ENCODE measurements around the gene RAX2. TPM values are rescaled to one million over a fixed set of nuclear protein-coding genes. Genes with fewer than 3 reads are reported as not detected.

RAX2 gene
- total RNA-seq, 3 donors from 2014 or later = not detected

DNA sequence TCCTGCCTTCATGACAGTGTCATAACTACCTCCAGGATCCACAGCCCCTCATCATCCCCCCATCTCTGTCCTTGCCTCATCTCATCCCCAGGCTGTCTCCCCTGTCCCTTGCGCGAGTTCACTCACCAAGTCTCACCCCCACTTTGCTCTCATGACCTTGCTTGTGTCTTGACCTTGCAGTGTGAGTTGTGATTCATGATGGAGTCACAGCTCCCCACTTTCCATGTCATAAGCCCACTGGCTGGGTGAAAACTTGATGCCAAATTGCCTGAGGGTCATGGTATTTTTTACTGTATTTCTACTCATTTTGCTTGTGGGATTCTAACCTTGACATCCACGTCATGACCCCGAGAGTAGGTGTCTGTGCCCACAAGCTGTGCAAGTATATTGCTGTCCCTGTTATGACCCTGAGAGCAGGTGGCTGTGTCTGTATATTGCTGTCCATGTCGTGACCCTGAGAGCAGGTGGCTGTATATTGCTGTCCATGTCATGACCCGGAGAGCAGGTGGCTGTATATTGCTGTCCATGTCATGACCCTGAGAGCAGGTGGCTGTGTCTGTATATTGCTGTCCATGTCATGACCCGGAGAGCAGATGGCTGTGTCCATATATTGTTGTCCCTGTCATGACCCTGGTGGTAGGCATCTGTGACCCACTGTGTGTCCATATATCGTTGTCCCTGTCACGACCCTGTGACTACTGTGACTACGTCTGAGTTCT, 34.4 kb downstream of the RAX2 start:
- no peak for ATAC-seq
- TF ChIP-seq, protein P1, sequence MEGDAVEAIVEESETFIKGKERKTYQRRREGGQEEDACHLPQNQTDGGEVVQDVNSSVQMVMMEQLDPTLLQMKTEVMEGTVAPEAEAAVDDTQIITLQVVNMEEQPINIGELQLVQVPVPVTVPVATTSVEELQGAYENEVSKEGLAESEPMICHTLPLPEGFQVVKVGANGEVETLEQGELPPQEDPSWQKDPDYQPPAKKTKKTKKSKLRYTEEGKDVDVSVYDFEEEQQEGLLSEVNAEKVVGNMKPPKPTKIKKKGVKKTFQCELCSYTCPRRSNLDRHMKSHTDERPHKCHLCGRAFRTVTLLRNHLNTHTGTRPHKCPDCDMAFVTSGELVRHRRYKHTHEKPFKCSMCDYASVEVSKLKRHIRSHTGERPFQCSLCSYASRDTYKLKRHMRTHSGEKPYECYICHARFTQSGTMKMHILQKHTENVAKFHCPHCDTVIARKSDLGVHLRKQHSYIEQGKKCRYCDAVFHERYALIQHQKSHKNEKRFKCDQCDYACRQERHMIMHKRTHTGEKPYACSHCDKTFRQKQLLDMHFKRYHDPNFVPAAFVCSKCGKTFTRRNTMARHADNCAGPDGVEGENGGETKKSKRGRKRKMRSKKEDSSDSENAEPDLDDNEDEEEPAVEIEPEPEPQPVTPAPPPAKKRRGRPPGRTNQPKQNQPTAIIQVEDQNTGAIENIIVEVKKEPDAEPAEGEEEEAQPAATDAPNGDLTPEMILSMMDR (IDR thresholded peaks at IDR 0.05) = no peak
- DNase-seq = no peak
- Histone ChIP-seq H3K9me3 (no peaks in the 10 kb centered on the region), H3K4me3 (no peak overlapping the region), H3K36me3 (ENCODE audit: low read depth) (peaks cover 12% of the 10 kb centered on the region), H3K4me1 (ENCODE audit: low read depth) (no peaks in the 10 kb centered on the region)
- intact Hi-C loops (cut with DNase I, micrococcal nuclease) = no loop called here

DNA sequence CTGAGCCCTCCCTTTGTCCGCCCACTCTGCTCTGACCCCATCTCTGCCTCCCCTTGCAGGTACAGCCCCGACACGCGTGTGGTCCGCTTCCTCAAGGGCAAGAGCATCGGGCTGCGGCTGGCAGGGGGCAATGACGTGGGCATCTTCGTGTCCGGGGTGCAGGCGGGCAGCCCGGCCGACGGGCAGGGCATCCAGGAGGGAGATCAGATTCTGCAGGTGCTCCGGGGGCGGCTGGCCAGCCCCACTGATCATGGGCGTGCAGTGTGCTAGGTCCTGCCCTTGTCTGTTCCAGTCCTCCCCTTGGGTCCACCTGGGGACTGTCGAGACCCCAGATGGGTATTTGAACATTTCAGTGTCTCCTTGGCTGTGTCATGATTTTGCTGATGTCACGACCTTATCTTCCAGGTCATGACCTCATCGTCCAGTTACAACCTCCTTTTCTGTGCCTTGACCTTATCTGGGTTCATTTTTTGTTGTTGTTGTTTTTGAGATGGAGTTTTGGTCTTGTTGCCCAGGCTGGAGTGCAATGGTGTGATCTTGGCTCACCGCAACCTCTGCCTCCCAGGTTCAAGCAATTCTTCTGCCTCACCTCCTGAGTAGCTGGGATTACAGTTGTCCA, 35.8 kb downstream of the RAX2 start:
- DNase-seq (no peak), ATAC-seq (no peak)
- Histone ChIP-seq H3K4me3 (no peak overlapping the region), H3K9me3 (no peaks in the 10 kb centered on the region), H3K4me1 (ENCODE audit: low read depth) (no peaks in the 10 kb centered on the region), H3K36me3 (ENCODE audit: low read depth) (peaks cover 12% of the 10 kb centered on the region)
- TF ChIP-seq, protein P1 (IDR thresholded peaks at IDR 0.05) = no peak
- intact Hi-C loops (cut with DNase I, micrococcal nuclease) = no loop called here

DNA sequence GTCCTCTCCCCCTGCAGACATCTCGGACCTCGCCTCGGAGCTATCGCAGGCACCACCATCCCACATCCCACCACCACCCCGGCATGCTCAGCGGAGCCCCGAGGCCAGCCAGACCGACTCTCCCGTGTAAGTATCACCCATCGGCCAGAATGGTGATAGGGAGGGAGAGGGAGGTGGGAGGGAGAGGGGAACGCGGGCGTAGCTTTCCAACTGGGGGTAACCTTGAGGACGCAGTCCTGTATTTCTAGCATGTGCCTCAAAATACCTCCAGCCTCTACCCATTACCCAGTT, 37.8 kb downstream of the RAX2 start:
- ATAC-seq (no peak), DNase-seq (no peak)
- Histone ChIP-seq H3K36me3 (ENCODE audit: low read depth) (peaks cover 12% of the 10 kb centered on the region), H3K4me1 (ENCODE audit: low read depth) (no peaks in the 10 kb centered on the region), H3K9me3 (no peaks in the 10 kb centered on the region), H3K4me3 (no peak overlapping the region)
- intact Hi-C loops (cut with DNase I, micrococcal nuclease) = no loop called here
- TF ChIP-seq, protein P1 (IDR thresholded peaks at IDR 0.05) = no peak

DNA sequence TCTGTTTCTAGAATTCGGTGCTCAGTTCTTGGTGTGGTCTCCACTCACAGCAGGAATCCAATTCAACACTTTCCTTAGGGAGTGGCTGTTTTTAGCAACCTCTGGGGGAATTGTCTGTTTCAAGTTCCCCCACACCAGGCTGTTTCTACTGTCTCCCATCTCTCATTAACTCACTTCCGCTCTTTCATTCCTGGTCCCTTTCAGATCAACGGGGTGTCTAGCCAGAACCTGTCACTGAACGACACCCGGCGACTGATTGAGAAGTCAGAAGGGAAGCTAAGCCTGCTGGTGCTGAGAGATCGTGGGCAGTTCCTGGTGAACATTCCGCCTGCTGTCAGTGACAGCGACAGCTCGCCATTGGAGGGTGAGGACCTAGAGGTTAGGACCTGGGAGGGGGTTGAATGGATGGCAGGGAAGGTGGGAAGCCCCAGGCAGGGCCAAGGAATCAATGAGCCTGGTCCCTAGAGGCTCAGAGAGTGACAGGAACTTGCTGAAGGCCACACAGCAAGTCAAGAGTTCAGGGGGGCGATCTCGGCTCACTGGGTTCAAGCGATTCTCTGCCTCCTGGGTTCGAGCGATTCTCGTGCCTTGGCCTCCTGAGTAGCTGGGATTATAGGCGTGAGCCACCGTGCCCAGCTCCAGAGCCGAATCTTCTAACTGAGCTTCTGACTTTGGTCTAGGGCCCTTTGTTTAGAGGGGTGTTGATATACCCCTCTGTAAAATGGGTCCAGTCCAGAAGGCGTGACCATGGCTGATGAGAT, 38.3 kb downstream of the RAX2 start:
- Histone ChIP-seq H3K4me3 (no peak overlapping the region), H3K36me3 (ENCODE audit: low read depth) (peaks cover 12% of the 10 kb centered on the region), H3K9me3 (no peaks in the 10 kb centered on the region), H3K4me1 (ENCODE audit: low read depth) (no peaks in the 10 kb centered on the region)
- DNase-seq (no peak), ATAC-seq (no peak)
- intact Hi-C loops (cut with DNase I, micrococcal nuclease) = no loop called here
- TF ChIP-seq, protein P1 (IDR thresholded peaks at IDR 0.05) = no peak

DNA sequence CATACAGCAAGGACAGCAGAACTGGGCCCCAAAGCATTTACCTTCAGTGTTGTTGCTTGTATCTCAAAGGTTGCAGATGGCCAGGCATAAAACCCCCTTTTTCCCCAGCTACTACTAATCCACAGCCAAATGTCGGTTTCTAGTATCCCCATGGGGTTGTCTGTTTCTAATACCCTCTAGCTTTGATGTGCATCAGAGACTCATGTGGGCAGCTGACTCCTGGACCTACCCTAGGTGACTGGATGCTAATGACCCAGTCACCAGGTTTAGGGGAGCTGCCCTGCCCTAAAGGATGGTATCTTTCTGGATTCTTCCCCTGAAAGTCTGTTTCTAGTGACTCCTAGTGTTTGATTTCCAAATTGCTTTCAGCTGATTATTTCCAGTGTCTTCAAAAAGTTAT, 39.9 kb downstream of the RAX2 start:
- Histone ChIP-seq H3K4me3 (no peak overlapping the region), H3K36me3 (ENCODE audit: low read depth) (peaks cover 12% of the 10 kb centered on the region), H3K4me1 (ENCODE audit: low read depth) (peaks cover under 1% of the 10 kb centered on the region), H3K9me3 (no peaks in the 10 kb centered on the region)
- DNase-seq (no peak), ATAC-seq (no peak)
- TF ChIP-seq, protein P1 (IDR thresholded peaks at IDR 0.05) = no peak
- intact Hi-C loops (cut with DNase I, micrococcal nuclease) = no loop called here

All from mucosa of descending colon (tissue), 3 donors.